PC-9 (cell line): Measurements from ENCODE around the gene ASCL3.

ENCODE experiments used
- EZH2 ChIP-seq: fragments of 200-600 bp; sonication (generic); IDR thresholded peaks from 2 replicates; pipeline ENCODE4 v1.8.0; 2017; ENCODE audit warnings: antibody characterized with exemption, low read depth
- TF ChIP-seq, protein P1 (sequence below): fragments of 200-600 bp; sonication (generic); conservative IDR thresholded peaks from 2 replicates; pipeline ENCODE4 v1.6.1; 2017; ENCODE audit warnings: mixed run types, antibody characterized with exemption, mild to moderate bottlenecking, moderate library complexity

DNA sequence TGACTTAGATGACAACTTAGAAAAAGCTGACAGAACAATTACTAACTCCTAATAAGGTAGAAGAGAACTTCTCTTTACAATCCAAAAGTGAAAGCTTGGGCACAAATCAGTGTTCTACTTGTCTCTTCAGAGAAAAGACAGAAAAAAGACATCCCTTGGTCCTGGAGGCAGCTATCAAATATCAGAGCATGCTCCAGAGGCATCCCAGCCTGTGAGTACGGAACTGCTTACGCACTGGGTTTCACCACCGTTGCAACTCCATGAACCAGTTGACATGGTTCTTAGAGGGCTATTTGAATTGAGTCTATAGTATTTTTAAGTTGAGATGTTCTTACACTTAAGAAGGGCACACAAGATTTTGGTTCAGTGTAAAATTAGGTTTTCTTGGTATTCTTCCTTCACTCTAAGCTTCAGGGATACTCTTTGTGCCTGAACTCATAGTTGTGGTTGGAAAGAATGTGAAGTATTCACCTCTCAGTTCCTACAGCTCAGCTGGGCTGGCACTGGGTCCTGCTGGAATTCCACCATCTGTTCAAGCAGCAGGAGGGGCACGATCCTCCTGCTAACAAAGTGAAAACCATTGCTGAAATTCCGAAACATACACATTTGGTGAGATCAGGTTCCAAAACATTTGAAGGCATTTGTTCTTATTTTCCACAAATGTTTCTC lies 25.5 kb downstream of the ASCL3 start:
- TF ChIP-seq, protein P1, sequence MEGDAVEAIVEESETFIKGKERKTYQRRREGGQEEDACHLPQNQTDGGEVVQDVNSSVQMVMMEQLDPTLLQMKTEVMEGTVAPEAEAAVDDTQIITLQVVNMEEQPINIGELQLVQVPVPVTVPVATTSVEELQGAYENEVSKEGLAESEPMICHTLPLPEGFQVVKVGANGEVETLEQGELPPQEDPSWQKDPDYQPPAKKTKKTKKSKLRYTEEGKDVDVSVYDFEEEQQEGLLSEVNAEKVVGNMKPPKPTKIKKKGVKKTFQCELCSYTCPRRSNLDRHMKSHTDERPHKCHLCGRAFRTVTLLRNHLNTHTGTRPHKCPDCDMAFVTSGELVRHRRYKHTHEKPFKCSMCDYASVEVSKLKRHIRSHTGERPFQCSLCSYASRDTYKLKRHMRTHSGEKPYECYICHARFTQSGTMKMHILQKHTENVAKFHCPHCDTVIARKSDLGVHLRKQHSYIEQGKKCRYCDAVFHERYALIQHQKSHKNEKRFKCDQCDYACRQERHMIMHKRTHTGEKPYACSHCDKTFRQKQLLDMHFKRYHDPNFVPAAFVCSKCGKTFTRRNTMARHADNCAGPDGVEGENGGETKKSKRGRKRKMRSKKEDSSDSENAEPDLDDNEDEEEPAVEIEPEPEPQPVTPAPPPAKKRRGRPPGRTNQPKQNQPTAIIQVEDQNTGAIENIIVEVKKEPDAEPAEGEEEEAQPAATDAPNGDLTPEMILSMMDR: no peak
- no peak for TF ChIP-seq EZH2
